HG02798 (cell line): Measurements from ENCODE around the gene ATP11B.

Experiments used
- ATAC-seq: cut with Tn5 transposase; IDR thresholded peaks from one replicate; pipeline ENCODE4 v1.9.1; 2021; ENCODE audit warnings: mild to moderate bottlenecking; ENCODE audit not compliant: unreplicated experiment, poor library complexity

ATP11B gene

DNA sequence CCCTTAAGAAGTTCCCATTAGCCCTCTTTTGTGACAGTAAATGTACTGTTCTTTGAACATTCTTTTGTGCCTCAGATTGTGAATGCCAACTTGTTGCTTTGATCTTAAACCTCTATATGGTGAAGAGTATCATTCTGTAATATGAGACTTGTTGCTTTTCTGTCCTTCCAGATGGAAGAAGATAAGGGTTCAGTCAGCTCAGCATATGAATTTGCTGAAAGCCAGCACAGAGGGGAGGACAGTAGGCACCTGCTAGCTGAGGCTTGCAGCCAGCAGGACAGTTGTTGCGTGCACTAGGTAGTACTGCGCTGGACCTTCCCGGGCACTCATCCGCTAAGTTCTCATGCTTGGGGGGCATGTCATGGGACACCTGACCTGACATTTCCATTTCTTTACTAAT lies 112.3 kb downstream of the ATP11B start:
- no peak for ATAC-seq

DNA sequence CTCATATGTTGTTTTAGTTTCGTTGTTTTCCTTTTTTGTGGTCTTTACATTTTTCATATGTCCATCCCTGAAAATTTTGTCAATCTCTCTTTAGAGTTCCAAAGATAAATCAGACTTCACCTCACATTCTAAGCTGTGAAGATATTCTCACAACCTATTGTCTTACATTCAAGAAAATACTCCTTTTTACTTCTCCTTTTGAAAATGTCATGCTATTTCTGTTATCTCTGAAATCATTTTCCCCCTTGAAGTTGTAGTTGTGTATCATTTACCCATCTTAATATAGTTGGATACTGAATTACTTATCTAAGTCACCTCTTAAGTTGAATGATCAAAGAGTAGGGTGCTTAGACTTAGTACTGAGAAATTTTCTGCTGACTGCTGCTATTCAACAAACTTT lies 112.7 kb downstream of the ATP11B start:
- no peak for ATAC-seq

DNA sequence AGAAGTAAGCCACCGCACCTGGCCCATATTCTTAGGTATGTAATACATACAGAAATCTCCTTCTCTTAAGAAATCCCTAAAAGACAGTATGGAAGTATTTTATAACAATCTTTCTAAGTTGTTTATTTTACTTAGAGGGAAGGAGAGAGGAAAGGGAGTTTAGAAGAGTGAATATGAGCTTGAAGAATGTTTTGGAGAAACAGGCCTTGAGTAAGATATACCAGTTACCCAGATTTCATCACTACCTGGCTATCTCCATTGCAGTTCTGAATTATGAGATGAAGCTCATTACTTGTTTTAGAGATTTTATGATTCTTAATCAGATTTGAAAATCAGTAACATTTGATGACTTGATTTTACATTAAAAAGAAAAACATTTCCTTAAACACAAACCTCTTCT lies 115.2 kb downstream of the ATP11B start:
- no peak for ATAC-seq

DNA sequence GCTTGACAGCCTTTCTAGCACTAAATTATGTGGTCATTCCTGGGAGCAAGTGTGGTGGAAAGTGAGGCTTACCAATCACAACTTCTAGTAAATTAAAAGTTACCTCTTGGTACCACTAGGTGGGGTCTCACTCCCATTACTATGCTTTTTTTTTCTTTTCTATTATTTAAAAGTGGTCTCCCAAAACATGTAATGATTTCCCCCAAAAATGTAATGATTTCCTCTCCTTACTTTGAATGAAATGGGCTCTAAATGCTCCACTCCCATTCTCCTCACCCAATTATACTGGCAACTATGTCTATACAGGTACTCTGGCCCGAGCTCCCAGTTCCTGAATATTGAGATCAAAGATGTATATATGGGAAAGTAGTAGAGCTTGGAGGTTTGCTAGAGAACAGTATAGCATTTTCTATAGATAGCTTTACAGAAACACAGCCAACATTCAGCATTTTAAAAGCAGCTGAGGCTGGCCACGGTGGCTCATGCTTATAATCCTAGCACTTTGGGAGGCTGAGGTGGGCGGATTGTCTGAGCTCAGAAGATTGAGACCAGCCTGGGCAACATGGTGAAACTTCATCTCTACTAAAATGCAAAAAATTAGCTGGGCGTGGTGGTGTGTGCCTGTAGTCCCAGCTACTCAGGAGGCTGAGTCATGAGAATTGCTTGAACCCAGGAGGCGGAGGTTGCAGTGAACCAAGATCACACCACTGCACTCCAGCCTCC lies 116.2 kb downstream of the ATP11B start:
- ATAC-seq: no peak

GRCh38 chr3:182910936-182911781 lies 117.9 kb downstream of the ATP11B start:
- no peak for ATAC-seq

GRCh38 chr3:182911782-182912111 lies 118.4 kb downstream of the ATP11B start:
- no peak for ATAC-seq

- no peak for ATAC-seq
Observed at GRCh38 chr3:182912474-182912873, 119.2 kb downstream of the ATP11B start.

DNA sequence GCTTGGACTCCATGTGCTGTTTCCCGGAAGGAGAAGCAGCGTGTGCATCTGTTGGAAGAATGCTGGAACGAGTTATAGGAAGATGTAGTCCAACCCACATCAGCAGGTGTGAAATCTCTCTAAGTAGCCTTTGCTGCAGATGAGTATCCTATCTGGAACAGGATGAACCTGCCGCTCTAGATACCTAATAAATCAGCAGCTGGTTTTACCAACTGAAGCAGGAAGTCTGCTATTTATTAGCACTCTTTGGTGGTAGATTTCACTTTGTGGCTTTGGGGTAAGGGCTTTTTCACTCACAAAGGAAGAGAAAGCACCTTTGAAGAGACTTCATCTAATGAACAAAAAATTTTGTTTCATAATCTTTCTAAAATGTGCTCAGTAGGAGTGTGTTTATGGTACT lies 120.6 kb downstream of the ATP11B start:
- peak; percentile 86 for ATAC-seq

- peak; percentile 19 for ATAC-seq
Observed at GRCh38 chr3:182914341-182914740, 121.0 kb downstream of the ATP11B start.

GRCh38 chr3:182917134-182917533 lies 123.8 kb downstream of the ATP11B start:
- no peak for ATAC-seq

GRCh38 chr3:182919866-182920357 lies 126.6 kb downstream of the ATP11B start:
- no peak for ATAC-seq

DNA sequence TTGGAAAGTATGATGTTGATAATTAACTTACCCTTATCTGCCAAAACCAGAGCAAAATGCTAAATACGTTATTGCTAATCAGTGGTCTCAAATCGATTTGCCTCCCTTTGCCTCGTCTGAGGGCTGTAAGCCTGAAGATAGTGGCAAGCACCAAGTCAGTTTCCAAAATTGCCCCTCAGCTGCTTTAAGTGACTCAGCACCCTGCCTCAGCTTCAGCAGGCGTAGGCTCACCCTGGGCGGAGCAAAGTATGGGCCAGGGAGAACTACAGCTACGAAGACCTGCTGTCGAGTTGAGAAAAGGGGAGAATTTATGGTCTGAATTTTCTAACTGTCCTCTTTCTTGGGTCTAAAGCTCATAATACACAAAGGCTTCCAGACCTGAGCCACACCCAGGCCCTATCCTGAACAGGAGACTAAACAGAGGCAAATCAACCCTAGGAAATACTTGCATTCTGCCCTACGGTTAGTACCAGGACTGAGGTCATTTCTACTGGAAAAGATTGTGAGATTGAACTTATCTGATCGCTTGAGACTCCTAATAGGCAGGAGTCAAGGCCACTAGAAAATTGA lies 127.3 kb downstream of the ATP11B start:
- no peak for ATAC-seq

- no peak for ATAC-seq
Observed at GRCh38 chr3:182921665-182922355, 128.5 kb downstream of the ATP11B start.

GRCh38 chr3:182925330-182925943 lies 132.1 kb downstream of the ATP11B start:
- peak; percentile 98 for ATAC-seq

GRCh38 chr3:182925944-182926337 lies 132.6 kb downstream of the ATP11B start:
- no peak for ATAC-seq

DNA sequence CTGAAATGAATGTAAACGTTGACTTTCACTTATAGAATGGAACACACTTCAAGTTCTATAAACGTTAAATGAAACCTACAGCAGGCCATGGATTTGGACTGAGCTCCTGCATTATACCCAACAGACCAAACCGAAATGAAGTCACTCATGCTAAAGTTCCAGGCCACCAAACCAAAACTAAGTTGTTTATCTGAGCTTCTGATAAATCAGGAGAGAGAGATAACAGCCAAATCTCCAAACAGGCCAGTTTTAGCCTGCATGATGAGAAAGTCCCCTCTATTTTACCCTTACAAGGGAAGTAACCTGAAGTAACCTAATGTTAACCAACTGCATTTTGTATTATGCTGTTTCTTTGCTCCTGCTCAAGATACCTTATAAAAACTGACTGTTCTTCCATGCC lies 142.5 kb downstream of the ATP11B start:
- no peak for ATAC-seq

DNA sequence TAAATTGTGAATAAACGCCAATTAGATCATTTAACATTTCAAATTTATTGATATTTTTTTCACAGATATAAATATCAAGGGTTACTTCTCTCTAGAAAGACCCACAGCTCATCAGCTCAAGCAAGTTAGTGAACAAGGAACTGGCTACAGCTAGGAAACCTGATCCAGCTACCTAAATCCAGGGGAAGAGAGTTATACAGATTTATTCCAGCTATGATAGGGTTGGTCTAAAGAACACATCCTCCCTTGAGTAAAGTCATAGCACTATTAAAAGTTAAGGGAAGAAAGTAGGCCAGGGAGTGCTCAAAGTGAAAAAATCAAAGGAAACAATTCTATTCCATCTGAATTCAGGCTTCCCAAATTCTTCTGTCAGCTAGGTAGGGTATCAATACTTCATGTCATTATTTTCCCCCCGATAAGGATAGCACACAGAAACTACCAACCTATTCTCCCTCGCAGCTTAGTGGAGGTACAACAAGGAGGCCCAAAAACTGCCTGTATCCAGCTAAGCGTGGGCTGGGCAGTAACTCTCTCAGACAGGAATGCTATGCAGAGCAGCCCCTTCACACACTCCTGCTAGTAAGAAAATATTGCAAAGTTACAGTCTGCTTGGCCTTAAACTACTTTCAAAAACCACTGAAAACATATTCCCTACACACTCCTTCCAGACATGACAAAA lies 143.1 kb downstream of the ATP11B start:
- no peak for ATAC-seq

DNA sequence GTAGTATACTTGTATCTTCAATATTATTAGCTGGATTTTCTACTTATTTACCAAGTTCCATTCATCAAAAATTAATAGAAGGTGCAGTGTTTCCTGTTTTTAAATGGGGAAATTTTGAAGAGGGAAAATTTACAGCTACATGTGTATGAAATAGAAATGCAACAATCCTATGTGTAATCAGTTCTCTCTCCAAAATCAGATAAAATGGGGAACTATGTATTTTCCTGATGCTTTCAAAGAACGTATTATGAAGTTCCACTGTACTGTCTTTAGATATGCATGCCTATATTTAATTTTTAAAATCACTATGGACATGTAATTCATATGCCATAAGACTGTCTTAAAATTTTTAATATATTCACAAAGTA lies 143.6 kb downstream of the ATP11B start:
- no peak for ATAC-seq

- ATAC-seq: peak; percentile 65
Observed at GRCh38 chr3:182937293-182938051, 144.2 kb downstream of the ATP11B start.
